SU-DHL-6 (cell line): ENCODE measurements around the gene KAZN.

ENCODE experiments used
- H2AFZ ChIP-seq: fragments of 200-600 bp; sonication (generic); 2 replicates; pipeline ENCODE4 v1.6.1; 2014; ENCODE audit warnings: low read depth, mild to moderate bottlenecking, moderate library complexity, mixed read lengths, antibody characterized with exemption, low read length; ENCODE audit not compliant: severe bottlenecking
- H3F3A ChIP-seq: fragments of 200-600 bp; shearing (Covaris generic); 2 replicates; pipeline ENCODE4 v1.6.0; 2016; ENCODE audit warnings: antibody characterized with exemption, mild to moderate bottlenecking; ENCODE audit not compliant: insufficient read depth
- H3K27ac ChIP-seq: fragments of 200-600 bp; sonication (generic); 2 replicates; pipeline ENCODE4 v1.5.1; 2016; ENCODE audit warnings: low read depth, mild to moderate bottlenecking, low read length, moderate library complexity, mixed read lengths
- H3K27me3 ChIP-seq: fragments of 200-600 bp; sonication (generic), shearing (Covaris generic); 2 replicates; pipeline ENCODE4 v1.6.0; 2014; ENCODE audit warnings: mild to moderate bottlenecking, low read length
- H3K36me3 ChIP-seq: fragments of 200-600 bp; sonication (generic); 2 replicates; pipeline ENCODE4 v1.6.1; 2014; ENCODE audit warnings: mild to moderate bottlenecking, low read length, mixed read lengths
- H3K4me2 ChIP-seq: fragments of 300-600, 200-600 bp; shearing (Covaris generic), sonication (generic); 2 replicates; pipeline ENCODE4 v1.6.0; 2014; ENCODE audit warnings: low read length, low read depth, mild to moderate bottlenecking; ENCODE audit not compliant: poor library complexity, severe bottlenecking
- H3K4me3 ChIP-seq: fragments of 200-600 bp; sonication (generic); 2 replicates; pipeline ENCODE4 v1.5.1; 2014; ENCODE audit warnings: antibody characterized with exemption, low read length, mild to moderate bottlenecking, mixed read lengths; ENCODE audit not compliant: insufficient read depth, poor library complexity, severe bottlenecking
- H3K79me2 ChIP-seq: fragments of 200-600 bp; sonication (generic); 2 replicates; pipeline ENCODE4 v1.6.1; 2014; ENCODE audit warnings: mild to moderate bottlenecking, low read length, moderate library complexity; ENCODE audit not compliant: insufficient read depth
- H3K9ac ChIP-seq: fragments of 200-600 bp; sonication (generic); 2 replicates; pipeline ENCODE4 v1.7.0; 2014; ENCODE audit warnings: mild to moderate bottlenecking, low read length
- H3K9me2 ChIP-seq: fragments of 200-600 bp; sonication (generic); replicated peaks from 2 replicates; pipeline ENCODE4 v1.6.1; 2014; ENCODE audit warnings: low read length; ENCODE audit not compliant: insufficient read depth
- H3K9me3 ChIP-seq: fragments of 200-600 bp; sonication (generic); 2 replicates; pipeline ENCODE4 v1.6.1; 2014; ENCODE audit warnings: low read length, mixed read lengths; ENCODE audit not compliant: insufficient read depth
- H4K20me1 ChIP-seq: fragments of 200-600 bp; sonication (generic); 2 replicates; pipeline ENCODE4 v1.6.1; 2014; ENCODE audit warnings: low read depth, mild to moderate bottlenecking, antibody characterized with exemption, low read length, moderate library complexity, mixed read lengths
- CTCF ChIP-seq: fragments of 200-600 bp; sonication (generic); IDR thresholded peaks from one replicate; pipeline ENCODE4 v1.5.1; 2017; ENCODE audit warnings: antibody characterized with exemption, mild to moderate bottlenecking, low read length, moderate library complexity; ENCODE audit not compliant: insufficient read depth, poor library complexity, severe bottlenecking
- EZH2phosphoT487 ChIP-seq: fragments of 200-600 bp; sonication (generic), shearing (Covaris generic); conservative IDR thresholded peaks from 2 replicates; pipeline ENCODE4 v1.6.1; 2018; ENCODE audit warnings: mild to moderate bottlenecking, antibody characterized with exemption, low read length, moderate library complexity, mixed read lengths

Gene KAZN

GRCh38 chr1:14552246-14552965 is 46.1 kb upstream of the KAZN start:
- no peak for TF ChIP-seq EZH2phosphoT487
- Histone ChIP-seq H3K27ac (no peak overlapping the region), H3K36me3 (no peaks in the 10 kb centered on the region), H3K4me2 (no peak overlapping the region), H3K9me3 (no peaks in the 10 kb centered on the region), H3K9me2 (no peaks in the 10 kb centered on the region), H3K79me2 (no peaks in the 10 kb centered on the region), H3F3A (no peaks in the 10 kb centered on the region), H3K9ac (no peak overlapping the region), H3K4me3 (no peak overlapping the region), H2AFZ (no peak overlapping the region), H4K20me1 (no peaks in the 10 kb centered on the region), H3K27me3 (0 out of 2 replicates have a peak, but pooled peaks cover 3% of the 10 kb centered on the region)

- 0 out of 2 replicates have a peak, but pooled peaks cover 3% of the 10 kb centered on the region for H3K27me3 ChIP-seq
- H3K9me3 ChIP-seq, result no peaks in the 10 kb centered on the region
- H4K20me1 ChIP-seq, result no peaks in the 10 kb centered on the region
- no peak overlapping the region for H3K4me3 ChIP-seq
- H2AFZ ChIP-seq, result no peak overlapping the region
- H3F3A ChIP-seq, result no peaks in the 10 kb centered on the region
- no peak overlapping the region for H3K9ac ChIP-seq
- H3K4me2 ChIP-seq, result no peak overlapping the region
- no peaks in the 10 kb centered on the region for H3K9me2 ChIP-seq
- H3K79me2 ChIP-seq, result no peaks in the 10 kb centered on the region
- no peaks in the 10 kb centered on the region for H3K36me3 ChIP-seq
- TF ChIP-seq EZH2phosphoT487, result no peak
- no peak for TF ChIP-seq CTCF
- H3K27ac ChIP-seq, result no peak overlapping the region
These were observed 44.8 kb upstream of the KAZN start for GRCh38 chr1:14553711-14554110.

GRCh38 chr1:14555091-14555490 is 43.4 kb upstream of the KAZN start:
- Histone ChIP-seq H3K9me2 (no peaks in the 10 kb centered on the region), H3K9ac (no peak overlapping the region), H3K4me3 (no peak overlapping the region), H4K20me1 (no peaks in the 10 kb centered on the region), H3K4me2 (no peak overlapping the region), H3K27ac (no peak overlapping the region), H3K9me3 (no peaks in the 10 kb centered on the region), H3K79me2 (no peaks in the 10 kb centered on the region), H3F3A (no peaks in the 10 kb centered on the region), H2AFZ (no peak overlapping the region), H3K36me3 (no peaks in the 10 kb centered on the region), H3K27me3 (0 out of 2 replicates have a peak, but pooled peaks cover under 1% of the 10 kb centered on the region)
- no peak for TF ChIP-seq CTCF
- no peak for TF ChIP-seq EZH2phosphoT487

- Histone ChIP-seq H3K9me2 (no peaks in the 10 kb centered on the region), H3K4me2 (no peak overlapping the region), H4K20me1 (no peaks in the 10 kb centered on the region), H3K27ac (no peak overlapping the region), H3K27me3 (no peaks in the 10 kb centered on the region), H3K79me2 (no peaks in the 10 kb centered on the region), H3K9me3 (no peaks in the 10 kb centered on the region), H3F3A (no peaks in the 10 kb centered on the region), H3K9ac (no peak overlapping the region), H3K36me3 (no peaks in the 10 kb centered on the region), H3K4me3 (no peak overlapping the region), H2AFZ (no peak overlapping the region)
- no peak for TF ChIP-seq EZH2phosphoT487
- TF ChIP-seq CTCF, result no peak
These were observed 37.3 kb upstream of the KAZN start for GRCh38 chr1:14561014-14561693.
